NCI-H345 treated with DMSO at 0.1 percent for 48 hours (cell line): ENCODE results near the gene ALOX5AP.

Experiments used
- DNase-seq: peaks from one replicate; lab custom pipeline; 2025; ENCODE audit not compliant: unreplicated experiment; lab: John Stamatoyannopoulos, UW

The ALOX5AP gene

DNA sequence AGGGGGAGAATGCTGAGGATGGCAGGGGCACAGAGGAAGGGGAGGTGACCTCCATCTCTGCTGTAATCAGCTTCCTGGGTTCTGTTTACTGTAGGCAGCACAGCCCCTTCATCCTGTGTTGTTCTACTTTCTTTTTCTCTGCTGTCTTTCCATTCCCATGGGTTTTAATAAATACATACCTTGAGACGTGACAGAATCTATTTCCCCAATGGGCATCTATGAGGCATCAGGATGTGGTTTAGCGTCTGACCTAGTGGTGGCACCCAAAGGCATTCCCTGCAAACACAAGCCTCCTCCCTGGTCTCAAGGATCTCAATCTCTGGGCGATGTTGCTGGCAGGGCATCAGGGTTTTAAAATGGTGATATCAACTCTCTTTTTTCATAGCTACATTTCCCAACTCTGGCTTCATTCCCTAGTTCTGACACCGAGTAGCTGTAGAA lies 60.8 kb downstream of the ALOX5AP start:
- no peak for DNase-seq

DNA sequence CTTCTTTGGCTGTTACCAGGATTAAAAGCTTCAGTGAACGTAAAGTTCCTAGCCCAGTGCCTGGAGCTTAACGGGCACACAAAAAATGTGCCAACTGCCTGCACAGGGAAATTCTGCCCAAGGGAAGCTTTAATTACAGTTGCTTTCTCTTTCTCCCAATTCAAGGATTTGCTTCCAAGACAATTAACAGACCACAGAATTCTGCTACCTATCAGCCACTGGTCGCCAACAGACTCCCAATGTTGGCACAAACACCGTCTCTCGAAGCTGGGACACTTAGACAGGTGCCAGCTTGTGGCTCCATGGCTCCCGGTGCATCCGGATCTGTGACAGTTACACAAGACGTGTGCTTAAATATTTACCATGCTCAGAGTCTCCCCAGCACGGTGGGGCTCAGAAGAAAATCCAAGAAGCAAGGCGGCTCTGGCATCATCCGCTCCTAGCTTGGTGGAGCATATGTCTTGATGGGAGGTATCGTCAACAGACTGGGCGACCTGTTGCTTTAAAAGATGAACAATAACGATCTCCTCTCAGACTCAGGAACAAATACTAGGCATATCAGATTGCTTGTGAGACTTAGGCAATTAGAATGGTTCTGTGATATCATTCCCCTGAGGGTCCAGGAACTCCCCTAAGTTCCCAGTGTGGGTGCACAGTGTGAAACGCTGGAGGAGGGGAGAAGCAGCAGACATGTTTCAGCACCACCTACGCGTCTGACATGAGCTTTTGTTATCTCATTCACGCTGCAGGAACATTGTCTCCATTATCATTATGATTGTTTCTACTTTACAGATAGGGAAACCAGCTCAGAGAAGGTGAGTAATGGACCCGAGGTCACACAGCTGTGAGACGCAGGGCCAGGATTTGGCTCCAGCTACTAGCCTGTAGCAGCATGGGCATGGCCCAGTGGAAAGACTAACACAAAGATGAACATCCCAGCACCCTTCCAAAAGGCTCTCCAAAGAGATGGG lies 61.6 kb downstream of the ALOX5AP start:
- no peak for DNase-seq

DNA sequence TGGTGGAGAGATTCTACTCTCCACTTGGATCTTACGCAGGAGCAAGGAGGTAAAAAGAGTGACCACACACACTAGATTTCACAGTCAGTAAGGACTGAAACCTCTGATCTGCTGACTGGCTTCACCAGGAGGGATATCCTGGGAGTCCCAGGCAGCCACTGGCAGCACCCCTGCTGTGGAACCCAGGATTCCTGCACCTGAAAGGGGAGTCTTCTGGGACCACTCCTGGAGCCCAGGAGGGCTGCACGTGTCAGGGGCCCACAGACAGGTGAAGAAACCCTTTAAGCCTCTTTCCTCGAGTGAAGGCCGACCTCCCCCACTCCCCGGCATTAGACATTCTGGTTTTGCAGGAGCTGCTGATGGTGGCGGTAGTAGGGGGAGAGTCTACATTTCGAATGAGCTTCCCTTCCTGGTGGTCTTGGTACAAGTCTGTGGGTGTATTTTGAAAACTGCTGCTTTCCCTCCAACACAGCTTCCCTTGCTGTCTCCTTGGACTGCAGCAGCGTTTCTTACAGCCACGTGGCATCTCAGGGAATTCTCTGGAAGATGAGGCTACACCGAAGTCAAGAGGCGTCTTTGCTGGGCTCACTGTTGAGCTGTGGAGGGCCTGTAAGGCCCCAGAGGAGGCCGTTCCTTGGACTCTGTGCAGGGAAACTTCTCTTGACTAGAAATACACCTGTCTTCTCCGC lies 62.6 kb downstream of the ALOX5AP start:
- no peak for DNase-seq

DNA sequence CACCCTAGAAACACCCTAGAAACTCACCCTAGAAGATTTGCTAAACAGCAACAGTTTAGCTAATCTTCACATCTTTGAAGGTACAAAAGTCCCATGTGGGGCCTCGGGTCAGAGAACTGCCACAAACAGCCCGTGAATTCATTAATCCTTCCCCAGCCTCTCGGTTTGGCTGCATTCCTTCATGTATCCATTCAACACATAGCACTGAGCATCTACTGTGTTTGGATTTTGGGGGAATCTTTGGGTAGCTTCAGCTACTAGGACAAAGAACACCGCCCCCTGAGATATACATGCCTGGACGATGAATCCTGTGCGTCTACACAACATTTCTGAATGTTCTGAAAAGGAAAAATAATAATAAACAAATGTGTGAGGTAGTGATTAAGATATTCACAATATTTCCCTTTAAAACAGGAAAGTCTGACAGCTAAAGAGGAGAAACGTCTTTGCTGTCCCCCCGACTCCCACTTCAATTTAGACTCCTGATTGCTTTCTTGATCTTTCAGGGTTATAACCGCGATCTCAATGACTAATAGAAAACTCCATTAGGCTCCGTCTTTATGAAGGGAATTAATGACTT lies 63.5 kb downstream of the ALOX5AP start:
- DNase-seq: no peak

- no peak for DNase-seq
Observed at GRCh38 chr13:30799356-30799824, 64.0 kb downstream of the ALOX5AP start.

- DNase-seq: no peak
Observed at GRCh38 chr13:30800107-30800506, 64.8 kb downstream of the ALOX5AP start.

- DNase-seq: no peak
Observed at GRCh38 chr13:30802501-30802900, 67.2 kb downstream of the ALOX5AP start.

DNA sequence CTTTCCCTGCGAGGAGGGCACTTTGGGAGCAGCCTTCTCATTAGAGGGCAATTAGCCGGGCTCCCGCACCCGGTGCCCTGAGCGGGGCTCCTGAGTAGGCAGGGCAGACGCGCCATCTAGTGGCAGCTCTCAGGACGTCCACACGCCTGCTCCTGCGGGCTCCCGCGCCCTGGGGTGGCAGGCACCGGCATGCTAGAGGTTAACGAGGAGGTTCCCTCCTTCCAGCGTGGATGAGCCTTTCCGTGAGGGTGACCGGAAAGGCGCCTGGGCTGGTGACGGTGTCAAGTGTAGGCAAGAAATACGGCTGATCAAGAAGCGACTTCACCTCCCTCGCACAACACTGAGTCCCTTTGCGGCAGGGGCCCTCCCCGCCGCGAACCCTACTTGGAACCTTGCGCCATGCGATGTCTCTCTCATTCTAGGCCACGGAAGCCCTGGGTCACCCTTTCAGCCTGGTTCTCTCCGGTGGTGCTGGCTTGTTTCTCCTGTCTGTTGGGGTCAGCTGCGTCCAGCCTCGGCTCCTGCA lies 67.7 kb downstream of the ALOX5AP start:
- DNase-seq: peak; percentile 23

DNA sequence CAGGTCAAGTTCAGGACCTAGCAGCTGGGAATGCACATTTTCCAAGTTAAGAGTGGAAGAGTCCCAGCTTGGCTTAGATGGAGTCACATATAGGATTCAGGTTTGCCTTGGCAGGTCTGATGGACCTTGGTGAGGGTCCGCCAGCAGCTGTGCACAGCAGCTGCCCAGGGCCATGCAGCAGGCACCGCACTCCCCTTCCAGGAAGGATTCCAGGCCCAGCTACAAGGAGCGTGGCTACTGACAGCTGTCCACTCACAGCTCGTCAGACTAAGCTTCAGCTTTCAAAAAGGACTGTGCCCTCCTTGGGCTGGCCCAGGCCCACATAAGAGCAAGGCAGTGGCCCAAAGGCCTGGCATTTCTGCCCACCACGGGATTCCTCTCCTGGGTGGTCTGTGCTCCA lies 68.4 kb downstream of the ALOX5AP start:
- DNase-seq: no peak

- no peak for DNase-seq
Observed at GRCh38 chr13:30804474-30804873, 69.1 kb downstream of the ALOX5AP start.

- no peak for DNase-seq
Observed at GRCh38 chr13:30805132-30805537, 69.8 kb downstream of the ALOX5AP start.

DNA sequence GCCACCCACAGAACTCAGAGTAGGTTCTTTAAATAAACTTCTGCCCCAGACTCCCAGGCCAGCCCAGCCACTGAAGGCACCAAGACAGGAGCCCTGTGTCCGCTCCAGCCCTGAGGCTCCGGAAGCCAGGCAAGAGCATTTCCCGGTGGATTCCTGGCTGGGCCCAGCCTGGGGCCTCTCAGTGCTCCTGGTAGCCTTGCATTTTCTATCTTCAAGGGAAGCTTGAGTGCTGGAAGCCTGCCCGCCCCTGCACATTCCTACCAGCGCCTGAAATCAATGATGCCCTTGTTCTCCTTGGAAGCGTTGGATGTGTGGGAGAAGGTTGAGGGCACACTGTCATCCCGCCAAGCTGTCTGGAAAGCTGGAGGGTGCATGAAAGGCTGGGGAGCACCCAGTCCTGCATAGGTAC lies 70.3 kb downstream of the ALOX5AP start:
- no peak for DNase-seq

DNA sequence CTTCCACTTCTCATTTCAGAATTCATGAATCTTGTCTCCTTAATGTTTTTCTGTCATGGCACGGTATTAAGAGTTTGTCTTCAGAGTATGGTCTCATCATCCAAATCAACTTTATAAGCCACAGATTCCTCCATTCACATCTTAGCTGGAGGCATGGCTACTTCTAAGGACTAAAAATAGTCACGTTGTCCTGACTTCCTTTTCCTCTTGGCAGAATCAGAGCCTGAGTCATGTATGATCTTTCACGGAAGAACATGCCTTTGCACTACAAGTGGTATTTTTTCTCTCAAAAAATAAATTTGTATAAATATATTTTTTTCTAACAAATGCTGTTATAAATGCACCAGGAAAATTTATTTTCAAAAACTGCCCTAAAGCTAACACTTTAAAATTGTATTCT lies 71.4 kb downstream of the ALOX5AP start:
- no peak for DNase-seq

- DNase-seq: no peak
Observed at GRCh38 chr13:30807392-30807791, 72.0 kb downstream of the ALOX5AP start.

DNA sequence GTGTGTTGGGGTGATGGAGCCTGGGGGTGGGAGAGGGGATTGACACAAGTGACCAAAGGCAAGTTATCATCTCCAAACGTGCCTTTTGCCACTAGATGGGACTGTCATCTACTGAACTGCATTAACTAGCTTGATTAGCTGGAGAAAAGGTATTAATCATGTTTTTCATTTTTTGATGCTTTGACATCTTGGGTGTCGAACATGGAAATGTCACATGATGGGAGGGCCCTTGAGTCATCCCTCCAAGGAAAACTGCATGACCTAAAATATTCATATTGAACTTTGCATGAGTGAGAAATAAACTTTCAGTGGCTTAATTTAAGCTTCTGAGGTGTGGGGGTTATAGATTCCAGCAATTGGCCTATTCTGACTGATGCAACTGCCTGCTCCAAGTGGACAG lies 73.3 kb downstream of the ALOX5AP start:
- no peak for DNase-seq

GRCh38 chr13:30809787-30810186 lies 74.4 kb downstream of the ALOX5AP start:
- DNase-seq: no peak

DNA sequence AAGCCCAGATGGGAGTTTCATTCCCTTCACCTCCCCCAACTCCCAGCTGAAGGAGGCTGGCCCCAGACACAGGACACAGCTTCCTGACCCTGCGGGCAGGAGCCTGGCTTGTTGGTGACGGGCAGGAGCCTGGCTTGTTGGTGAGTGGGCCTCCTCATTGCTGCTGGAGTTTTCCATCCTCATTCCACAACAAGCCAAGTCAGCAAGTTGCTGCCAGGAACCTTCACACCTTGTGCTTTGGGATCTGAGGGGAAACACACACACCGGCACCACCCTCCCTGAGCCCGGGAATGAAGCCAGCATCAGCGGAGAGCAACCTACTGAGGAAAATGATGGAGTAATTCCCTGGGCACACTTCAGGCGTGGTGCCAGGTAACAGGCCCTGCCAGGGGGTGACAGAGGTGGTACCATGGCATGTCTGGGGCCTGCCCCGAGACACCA lies 74.9 kb downstream of the ALOX5AP start:
- DNase-seq: peak; percentile 34

DNA sequence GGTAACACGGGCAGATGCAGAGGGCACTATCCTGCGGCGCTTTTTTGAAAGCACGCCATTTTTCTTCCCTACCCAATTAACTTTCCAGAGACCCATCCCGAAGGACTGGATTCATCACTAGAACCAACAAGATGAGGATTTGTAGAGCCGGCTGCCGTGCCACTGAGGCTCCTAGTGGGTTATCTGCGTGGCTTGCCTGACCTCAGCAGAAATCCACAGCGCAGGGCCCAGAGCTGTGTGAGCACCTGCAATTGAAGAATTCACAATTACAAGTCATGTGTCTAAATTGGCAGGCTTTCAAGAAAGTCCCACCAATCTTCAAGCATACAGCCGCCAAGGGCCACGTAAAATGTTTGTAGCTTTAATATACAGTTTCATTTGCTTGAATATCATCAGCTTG lies 75.5 kb downstream of the ALOX5AP start:
- DNase-seq: peak; percentile 26
